Hematopoietic multipotent progenitor cell treated with erythropoietin and hydrocortisone succinate and interleukin-3 and kit ligand, for 4 days (in vitro differentiated cells): Measurements from ENCODE around the gene MED16.
A peak's percentile ranks its signal among the peaks of the same experiment; 100 is the strongest.

ENCODE experiments used
- DNase-seq: peaks from one replicate; pipeline ENCODE4 v3.0.0-alpha.2; 2015

Gene MED16, protein sequence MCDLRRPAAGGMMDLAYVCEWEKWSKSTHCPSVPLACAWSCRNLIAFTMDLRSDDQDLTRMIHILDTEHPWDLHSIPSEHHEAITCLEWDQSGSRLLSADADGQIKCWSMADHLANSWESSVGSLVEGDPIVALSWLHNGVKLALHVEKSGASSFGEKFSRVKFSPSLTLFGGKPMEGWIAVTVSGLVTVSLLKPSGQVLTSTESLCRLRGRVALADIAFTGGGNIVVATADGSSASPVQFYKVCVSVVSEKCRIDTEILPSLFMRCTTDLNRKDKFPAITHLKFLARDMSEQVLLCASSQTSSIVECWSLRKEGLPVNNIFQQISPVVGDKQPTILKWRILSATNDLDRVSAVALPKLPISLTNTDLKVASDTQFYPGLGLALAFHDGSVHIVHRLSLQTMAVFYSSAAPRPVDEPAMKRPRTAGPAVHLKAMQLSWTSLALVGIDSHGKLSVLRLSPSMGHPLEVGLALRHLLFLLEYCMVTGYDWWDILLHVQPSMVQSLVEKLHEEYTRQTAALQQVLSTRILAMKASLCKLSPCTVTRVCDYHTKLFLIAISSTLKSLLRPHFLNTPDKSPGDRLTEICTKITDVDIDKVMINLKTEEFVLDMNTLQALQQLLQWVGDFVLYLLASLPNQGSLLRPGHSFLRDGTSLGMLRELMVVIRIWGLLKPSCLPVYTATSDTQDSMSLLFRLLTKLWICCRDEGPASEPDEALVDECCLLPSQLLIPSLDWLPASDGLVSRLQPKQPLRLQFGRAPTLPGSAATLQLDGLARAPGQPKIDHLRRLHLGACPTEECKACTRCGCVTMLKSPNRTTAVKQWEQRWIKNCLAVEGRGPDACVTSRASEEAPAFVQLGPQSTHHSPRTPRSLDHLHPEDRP

DNA sequence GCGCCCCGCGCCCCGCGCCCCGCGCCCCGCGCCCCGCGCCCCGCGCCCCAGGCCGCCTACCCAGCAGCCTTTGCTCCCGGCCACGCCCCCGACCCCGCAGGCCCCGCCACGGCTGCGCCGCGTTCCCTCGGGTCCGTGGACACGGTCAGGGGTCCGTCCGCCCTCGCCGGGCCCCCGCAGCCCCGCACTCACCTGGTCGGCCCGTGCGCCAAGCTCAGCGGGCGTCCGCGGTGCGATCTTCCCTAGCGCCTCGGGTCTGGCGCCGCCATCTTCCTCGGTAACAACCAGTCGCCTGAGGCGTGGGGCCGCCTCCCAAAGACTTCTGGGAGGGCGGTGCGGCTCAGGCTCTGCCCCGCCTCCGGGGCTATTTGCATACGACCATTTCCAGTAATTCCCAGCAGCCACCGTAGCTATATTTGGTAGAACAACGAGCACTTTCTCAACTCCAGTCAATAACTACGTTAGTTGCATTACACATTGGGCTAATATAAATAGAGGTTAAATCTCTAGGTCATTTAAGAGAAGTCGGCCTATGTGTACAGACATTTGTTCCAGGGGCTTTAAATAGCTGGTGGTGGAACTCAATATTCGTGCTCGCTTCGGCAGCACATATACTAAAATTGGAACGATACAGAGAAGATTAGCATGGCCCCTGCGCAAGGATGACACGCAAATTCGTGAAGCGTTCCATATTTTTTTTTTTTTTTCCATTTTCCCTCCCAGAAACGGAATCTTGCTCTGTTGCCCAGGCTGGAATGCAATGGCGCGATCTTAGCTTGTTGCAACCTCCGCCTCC is at the start of gene MED16, which contains the start of gene RNU6-9:
MED16 (minus strand) TSS at position 294 of the 796 bp plus-strand sequence. CDS start 2,056 bp downstream, outside the sequence.
RNU6-9 (plus strand) TSS at position 591 of the 796 bp plus-strand sequence.
- DNase-seq, result peak; percentile 98

DNA sequence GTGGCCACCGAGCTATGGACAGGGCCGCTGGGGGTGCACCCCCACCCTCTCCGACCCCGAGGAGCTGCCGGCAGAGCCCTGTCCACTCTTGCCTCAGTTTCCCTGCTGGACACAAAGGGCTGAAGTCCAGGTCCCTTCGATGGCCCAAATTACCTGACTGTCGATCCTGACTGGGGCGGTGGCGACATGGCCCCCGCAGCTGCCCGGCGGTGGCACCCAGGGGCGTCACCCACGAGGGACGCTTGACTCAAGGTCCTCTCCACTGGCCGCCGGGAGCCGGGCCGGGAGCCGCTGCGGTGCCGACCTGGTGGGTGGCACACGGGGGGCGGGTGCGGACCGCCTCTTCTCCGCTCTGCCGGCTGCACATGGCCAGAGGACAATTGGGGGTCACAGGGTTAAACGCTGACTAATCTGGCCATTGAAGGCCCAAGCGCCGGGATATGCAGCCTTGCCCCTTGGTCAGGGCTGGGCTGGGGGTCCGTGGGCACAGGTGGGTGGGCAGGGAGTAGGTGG is 49.2 kb upstream of the MED16 start:
- DNase-seq, result no peak

DNA sequence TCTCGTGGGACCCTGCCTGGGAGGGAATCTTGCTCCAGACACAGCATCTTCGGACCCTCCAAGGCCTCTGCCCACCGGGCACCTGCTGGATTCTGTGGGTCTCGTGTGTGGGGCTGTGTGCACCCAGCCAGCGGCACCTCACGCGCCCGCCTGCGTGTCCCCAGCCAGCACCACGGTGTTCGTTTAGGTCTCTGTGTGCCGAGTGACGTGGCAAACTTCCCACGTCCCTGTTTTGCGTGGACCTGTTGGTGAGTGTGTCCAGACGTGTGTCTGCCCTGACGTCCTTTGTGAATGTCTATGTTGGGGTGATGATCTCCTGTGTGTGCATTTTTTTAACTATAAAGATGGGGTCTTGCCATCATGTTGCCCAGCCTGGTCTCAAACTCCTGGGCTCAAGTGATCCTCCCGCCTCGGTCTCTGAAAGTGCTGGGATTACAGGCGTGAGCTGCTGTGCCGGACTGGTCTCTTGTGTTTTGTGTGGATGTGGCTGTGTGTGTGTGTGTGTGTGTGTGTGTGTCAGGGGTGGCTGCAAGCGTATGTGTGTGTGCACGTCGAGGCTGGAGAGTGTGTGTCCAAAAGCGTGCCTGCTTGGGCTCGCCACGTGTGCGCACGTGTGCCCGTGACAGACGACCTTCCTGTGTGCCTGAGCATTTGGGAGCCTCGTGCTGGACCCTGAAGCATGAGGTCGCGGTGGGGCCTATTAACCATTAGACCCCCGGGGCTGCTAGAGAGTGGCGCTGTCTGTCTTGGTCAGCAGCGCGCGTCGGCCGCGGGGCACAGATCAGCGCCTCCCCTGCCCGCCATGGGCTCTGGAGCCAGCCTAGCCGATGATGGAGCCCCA is 48.5 kb upstream of the MED16 start:
- no peak for DNase-seq

DNA sequence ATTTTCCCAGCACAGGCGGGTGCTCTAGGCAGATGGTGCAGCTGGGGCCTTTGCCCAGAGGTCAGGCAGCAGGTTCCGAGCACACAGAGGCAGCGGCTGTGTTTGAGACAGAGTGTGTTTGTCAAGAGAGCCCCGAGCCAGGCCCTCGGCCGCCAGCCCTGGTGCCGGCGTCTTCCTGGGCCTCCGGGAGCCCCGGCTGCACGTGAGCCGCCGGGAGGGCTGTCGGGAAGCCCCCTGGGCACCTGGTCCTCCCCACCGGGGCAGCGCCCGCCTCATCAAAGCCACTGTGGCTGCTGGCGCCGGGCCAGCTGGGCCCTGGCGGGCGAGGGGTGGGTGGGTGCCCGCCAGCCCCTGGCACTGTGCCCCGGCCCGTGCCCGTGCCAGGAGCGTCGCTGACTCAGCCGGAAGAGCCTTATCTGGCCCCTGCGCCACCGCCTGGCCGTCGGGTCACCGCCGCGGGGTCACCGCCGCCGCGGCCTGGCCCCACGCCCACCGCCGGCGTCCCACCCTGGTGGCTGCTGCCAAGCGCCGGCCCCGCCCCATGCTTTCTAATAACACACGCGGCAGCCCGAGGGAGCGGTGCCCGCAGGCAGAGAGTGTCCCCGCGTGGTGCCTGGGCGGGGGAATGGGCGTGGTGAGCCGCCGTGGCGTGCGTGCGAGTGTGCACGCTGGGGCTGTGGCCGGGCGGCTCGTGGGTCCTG is 47.8 kb upstream of the MED16 start:
- DNase-seq, result peak; percentile 97

DNA sequence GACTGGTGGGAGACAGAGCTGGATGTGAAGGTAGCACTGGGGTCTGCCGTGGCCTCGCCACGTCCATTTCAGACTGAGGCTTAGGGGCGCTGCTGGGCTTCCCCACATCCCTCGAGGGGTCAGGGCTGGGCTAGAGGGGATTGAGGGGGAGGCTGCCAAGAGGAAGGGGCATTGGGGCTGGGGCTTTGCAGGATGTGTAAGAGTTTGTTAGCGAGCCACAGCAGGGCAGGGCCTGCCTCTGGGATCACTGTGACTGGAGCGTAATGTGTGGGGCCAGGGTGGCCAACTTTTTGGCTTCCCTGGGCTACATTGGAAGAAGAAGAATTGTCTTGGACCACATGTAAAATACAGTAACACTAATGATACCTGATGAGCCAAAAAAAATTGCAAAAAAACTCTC is 46.9 kb upstream of the MED16 start:
- DNase-seq, result no peak

DNA sequence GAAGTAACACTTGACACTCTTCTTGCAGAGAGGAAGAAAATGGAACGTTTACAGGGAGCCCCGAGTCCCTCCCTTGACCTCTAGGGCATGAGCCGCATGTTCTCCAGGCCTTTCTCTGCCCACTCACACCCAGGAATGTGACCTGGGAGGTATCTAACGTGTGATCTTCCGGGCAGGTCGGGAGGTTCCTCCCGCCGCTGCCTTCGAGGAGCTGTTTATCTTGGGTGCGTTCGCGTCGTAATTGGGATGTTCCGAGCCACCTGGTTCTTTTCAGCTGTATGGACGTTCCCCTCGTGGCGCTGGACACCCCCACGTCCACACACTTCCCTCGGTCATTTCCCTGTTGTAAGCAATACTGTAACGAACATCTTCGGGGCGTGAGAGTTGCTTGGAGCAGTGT is 46.5 kb upstream of the MED16 start:
- no peak for DNase-seq

DNA sequence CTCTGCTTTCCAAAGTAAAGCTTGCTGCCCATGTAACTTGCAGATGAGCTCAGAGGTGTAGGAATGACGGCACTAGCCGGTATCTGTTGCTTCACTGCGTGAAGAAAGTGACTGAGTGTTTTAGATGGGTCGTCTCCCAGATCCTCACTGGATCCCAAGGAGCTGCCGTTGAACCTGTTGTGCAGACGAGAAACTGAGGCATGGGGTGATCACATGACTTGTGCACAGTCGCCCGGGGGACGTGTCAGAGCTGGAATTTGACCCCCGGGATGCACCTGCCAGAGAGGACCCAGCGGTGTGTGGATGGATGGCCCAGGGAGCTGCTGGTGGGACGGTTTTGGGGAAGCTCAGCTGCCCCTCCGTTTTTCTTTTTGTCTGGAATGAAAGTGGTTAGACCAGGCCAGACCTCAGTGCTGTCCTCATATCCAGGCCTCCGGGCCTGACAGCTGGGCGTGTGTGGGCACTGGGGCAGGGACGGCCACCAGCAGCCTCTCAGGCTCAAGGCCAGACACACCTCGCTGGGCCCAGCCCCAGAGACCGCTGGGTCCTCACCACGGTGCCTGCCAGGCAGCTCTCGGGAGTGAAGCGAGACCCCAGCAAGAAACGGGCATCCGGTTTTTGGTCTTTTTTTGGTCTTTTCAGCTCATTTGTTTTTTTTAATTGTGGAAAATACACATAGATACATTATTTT is 45.4 kb upstream of the MED16 start:
- no peak for DNase-seq

DNA sequence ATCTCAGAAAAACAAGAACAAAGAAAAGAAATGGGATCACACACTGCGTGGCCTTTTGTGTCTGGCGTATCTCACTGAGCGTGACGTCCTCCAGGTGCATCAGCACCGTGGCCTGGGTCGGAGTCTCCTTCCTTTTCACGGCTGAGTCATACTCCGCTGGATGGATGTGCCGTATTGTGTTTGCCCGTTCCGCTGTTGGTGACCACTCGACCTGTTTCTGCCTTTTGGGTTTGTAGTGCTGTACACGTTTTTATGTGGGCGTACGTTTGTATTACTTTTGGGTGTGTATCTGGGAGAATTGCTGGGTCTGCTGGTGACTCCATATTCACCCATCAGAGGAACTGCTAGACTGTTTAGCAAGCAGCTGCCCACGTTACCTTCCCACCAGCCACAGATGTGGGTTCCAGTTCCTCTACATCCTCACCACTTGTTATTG is 44.3 kb upstream of the MED16 start:
- peak; percentile 51 for DNase-seq

DNA sequence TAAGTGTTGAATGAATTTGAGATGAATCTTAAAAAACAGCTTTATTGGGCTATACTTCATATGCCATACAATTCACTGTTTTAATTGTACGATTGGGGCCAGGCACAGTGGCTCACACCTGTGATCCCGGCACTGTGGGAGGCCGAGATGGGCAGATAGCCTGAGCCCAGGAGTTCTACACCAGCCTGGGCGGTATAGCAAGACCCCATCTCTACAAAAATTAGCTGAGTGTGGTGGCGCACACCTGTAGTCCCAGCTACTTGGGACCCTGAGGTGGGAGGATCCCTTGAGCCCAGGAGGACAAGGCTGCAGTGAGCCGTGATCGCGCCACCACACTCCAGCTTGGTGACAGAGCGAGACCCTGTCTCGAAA is 43.2 kb upstream of the MED16 start:
- DNase-seq, result no peak

DNA sequence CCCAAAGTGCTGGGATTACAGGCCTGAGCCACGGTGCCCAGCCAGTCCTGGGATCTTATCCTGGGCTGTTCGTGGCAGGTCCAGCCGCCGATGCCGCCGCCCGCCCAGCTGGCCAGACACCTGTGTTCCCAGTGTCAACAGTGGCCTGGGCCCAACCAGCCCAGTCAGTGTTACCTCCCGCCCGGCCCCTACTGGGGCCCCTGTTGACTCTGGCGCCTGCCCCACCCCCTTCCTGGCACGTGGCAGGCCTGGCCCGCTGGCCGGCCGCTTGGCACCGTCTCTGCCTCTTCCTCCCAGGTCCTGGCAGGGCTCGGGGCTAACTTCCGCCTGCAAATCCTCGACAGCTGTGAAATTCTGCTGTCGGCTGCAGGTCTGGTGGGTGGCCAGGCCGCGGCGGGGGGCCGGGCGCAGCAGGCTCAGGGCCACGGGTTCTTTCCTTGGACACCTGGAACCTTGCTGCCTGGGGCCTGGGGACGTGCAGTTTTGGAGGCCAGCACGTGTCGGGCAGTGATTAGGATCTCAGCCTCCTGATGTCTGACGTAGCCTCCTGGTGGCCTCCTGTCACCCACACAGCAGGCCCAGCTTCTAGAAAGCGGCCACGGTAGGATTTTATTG is 42.0 kb upstream of the MED16 start:
- DNase-seq, result peak; percentile 86

DNA sequence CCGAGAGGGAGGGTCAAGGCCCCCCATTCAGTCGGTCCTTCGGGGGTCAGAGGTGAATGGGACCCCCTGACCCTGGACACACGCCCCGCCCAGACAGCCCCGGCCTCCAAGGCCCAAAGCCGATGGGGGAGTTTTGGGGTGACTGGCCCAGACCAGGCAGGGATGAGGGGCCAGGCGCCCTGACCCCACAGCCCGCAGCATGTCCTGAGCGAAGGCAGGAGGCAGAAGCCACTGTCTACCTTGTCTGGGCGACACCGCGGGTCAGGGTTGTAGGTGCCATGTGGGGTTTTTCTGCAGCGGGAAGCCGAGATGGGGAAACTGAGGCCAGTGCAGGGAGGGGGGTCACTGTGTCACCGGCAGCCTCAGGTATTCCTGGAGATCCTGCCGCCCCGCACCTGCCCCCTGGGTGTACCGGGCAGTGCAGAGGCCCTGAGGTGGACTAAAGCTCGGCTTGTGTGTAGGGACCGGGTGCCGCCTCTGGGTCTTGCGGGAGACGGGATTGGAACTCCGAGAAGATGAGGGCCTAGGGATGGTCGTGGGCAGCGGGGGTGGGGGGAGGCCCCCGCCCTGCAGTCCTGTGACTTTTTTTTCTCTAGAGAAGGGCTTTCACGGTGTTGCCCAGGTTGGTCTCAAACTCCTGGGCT is 41.3 kb upstream of the MED16 start:
- DNase-seq, result no peak

DNA sequence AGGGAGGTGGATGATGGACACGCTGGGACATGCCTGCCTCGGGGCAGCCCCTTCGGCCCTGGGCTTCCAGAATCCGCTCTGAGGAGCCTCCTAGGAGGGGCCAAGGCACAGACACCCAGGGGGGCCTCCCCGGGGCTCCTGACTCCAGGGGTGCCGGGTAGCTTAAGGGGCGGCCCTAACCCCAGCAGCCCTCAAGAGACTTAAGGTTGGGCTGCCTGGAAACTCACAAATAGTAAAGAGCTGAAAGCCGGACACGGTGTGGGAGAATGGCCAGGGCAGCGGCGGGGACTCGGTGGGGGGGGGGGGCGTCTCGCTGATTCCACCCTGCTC is 40.5 kb upstream of the MED16 start:
- DNase-seq, result no peak

DNA sequence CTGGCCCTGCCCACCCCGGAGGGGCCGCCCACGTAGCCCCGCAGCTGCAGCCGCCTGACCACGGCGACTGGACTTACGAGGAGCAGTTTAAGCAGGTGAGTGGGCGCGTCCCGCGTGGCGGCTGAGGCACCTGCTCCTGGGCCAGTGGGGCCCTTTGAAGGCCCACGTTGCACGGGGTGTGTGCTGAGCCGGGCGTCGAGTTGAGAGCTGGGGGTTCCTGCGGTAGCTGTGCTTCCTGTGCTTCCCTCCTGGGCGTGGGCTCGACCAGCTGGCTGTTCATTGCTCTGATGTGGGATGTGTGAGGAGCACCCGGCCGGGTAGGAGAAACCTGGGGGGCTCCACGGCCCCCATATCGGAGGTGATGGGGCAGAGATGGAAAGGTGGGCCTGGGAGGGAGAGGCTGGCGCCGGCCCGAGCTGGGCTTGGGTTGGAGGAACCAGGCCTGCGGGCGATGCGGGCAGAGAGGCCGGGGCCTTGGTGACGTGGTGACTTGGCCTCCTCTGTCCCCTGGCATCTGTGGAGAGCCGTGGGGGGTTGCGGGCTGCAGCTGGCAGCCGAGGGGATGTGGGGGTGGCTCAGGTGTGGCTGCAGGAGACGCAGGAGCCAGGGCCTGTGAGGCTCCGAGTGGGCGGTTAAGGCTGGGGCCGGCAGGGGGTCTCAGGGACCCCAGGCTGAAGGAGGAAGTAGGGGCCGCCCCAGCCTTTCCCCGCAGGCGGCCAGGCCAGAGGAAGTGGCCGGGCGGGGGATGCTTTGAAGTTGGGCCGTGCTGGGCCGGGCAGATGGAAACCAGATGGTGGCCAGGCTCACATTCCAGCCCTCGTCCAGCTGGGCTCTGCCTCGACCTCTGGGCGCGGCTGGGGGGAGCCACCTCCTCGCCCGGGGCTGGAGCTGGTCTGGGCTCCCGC is 39.9 kb upstream of the MED16 start:
- peak; percentile 82 for DNase-seq

DNA sequence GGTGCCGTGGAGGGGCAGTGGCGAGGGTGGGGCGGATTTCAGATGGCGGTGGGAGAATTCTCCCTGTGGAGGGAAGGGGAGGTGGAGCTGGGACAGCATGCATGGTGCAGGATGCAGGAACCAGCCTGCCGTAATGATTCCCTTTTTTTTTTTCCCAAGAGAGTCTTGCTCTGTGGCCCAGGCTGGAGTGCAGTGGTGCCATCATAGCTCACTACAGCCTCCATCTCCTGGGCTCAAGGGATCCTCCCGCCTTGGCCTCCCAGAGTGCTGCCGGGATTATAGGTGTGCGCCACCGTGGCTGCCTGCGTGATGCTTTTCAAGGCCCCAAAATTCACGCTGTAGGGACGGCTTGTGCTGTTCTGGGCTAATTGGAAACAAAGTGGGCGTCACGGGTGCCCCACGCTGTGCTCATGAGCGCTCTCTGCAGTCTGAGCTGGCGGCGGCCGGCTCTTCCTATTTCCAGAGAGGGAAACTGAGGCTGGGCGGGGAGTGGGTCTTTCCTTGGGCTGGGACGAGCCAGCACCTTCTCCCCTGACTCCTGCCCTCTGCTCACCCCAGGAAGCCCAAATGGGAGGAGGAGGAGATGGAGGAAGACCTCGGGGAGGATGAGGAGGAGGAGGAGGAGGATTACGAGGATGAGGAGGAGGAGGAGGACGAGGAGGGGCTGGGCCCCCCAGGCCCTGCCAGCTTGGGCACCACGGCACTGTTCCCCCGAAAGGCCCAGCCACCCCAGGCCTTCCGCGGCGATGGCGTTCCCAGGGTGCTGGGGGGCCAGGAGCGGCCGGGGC is 39.1 kb upstream of the MED16 start:
- DNase-seq, result no peak

DNA sequence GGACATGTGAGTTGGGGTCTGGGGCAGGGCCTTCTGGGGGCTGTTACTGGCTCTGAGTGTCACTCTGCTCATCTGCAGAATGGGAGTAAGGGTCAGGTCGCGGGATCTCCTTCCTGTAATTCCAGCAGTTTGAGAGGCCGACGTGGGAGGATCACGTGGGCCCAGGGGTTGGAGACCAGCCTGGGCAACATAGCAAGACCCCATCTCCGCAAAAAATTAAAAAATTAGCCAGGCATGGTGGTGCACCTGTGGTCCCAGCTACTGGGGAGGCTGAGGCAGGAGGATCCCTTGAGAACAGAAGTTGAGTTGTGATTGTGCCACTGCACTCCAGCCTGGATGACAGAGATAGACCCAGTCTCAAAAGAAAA is 36.9 kb upstream of the MED16 start:
- no peak for DNase-seq

DNA sequence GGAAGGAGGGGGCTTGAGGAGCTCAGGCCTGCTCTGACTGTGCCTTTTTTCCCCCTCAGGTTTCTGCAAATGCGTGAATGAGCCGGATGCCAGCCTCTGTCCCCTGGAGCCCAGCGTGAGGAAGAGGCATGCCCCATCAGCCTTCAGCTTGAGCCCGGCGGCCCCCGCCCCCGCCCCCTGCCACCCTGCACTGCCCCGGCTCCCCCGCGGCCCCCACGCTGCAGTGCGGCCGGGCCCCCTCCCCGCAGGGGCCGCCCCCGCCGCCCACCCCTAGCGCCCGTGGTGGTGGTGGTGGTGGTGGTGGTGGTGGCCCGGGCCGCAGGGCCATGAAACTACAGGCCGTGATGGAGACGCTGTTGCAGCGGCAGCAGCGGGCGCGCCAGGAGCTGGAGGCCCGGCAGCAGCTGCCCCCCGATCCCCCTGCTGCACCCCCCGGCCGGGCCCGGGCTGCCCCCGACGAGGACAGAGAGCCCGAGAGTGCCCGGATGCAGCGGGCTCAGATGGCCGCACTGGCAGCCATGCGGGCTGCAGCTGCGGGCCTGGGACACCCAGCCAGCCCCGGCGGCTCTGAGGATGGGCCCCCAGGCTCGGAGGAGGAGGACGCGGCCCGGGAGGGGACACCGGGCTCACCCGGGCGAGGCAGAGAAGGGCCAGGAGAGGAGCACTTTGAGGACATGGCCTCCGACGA is 36.4 kb upstream of the MED16 start:
- DNase-seq, result no peak
